IMR-90 (cell line): ENCODE measurements around the gene CCHCR1. TPM values are rescaled to one million over a fixed set of nuclear protein-coding genes. Genes with fewer than 3 reads are reported as not detected.

ENCODE experiments used
- ATAC-seq: fragments of 200-7000 bp; cut with Tn5 transposase; 2 replicates; pipeline ENCODE4 v1.9.1; 2020; ENCODE audit warnings: low read depth, mild to moderate bottlenecking, moderate library complexity
- BruUV-seq: library from RNA; stranded (reverse); fragments of 400-500 nt; replicated peaks from 2 replicates; lab custom pipeline; 2021; lab: Mats Ljungman, UMichigan
- CTCF ChIA-PET: fragments of 300-600 bp; formaldehyde crosslinking; extraction: SDS; loops from one replicate; lab custom pipeline; 2021; ENCODE audit warnings: antibody characterized with exemption; lab: Yijun Ruan, JAX
- POLR2A ChIA-PET: fragments of 300-600 bp; sonication (Branson Sonifier 250); formaldehyde crosslinking; loops from one replicate; lab custom pipeline; 2022; ENCODE audit warnings: antibody characterized with exemption; ENCODE audit not compliant: unreplicated experiment; lab: Charles Lee
- DNase-seq: peaks from one replicate; pipeline ENCODE4 v3.0.0; 2013
- H2AFZ ChIP-seq: replicated peaks from 2 replicates; pipeline ENCODE3; 2013; ENCODE audit warnings: low read length, mild to moderate bottlenecking; ENCODE audit not compliant: poor library complexity
- H2AK5ac ChIP-seq: 2 replicates; pipeline ENCODE4 v1.6.1; 2013; ENCODE audit warnings: low read depth, low read length, inconsistent platforms
- H2AK9ac ChIP-seq: replicated peaks from 2 replicates; pipeline ENCODE3; 2013; ENCODE audit warnings: mild to moderate bottlenecking, low read depth, low read length, moderate library complexity; ENCODE audit not compliant: poor library complexity
- H2BK120ac ChIP-seq: 2 replicates; pipeline ENCODE4 v1.6.1; 2013; ENCODE audit warnings: low read depth, low read length, inconsistent platforms
- H2BK15ac ChIP-seq: 3 replicates; pipeline ENCODE4 v1.6.1; 2013; ENCODE audit warnings: low read depth, low read length, inconsistent platforms
- H2BK20ac ChIP-seq: 2 replicates; pipeline ENCODE4 v1.6.1; 2013; ENCODE audit warnings: low read depth, mild to moderate bottlenecking, inconsistent platforms, low read length, moderate library complexity
- H2BK5ac ChIP-seq: 2 replicates; pipeline ENCODE4 v1.6.1; 2013; ENCODE audit warnings: mild to moderate bottlenecking, low read depth, low read length, inconsistent platforms; ENCODE audit not compliant: poor library complexity, severe bottlenecking
- H3K14ac ChIP-seq: replicated peaks from 2 replicates; pipeline ENCODE4 v1.6.1; 2013; ENCODE audit warnings: low read depth, low read length, inconsistent platforms
- H3K18ac ChIP-seq: 2 replicates; pipeline ENCODE4 v1.6.1; 2013; ENCODE audit warnings: low read depth, low read length, control low read depth
- H3K23ac ChIP-seq: 2 replicates; pipeline ENCODE4 v1.6.1; 2013; ENCODE audit warnings: low read depth, low read length, inconsistent platforms
- H3K27ac ChIP-seq: 2 replicates; pipeline ENCODE4 v1.5.1; 2013; ENCODE audit warnings: mild to moderate bottlenecking, control low read depth, low read length; ENCODE audit not compliant: insufficient read depth
- H3K27me3 ChIP-seq: 2 replicates; pipeline ENCODE4 v1.6.1; 2013; ENCODE audit warnings: low read length; ENCODE audit not compliant: control insufficient read depth, insufficient read depth
- H3K36me3 ChIP-seq: 2 replicates; pipeline ENCODE4 v1.6.1; 2013; ENCODE audit warnings: low read length, mixed read lengths; ENCODE audit not compliant: control insufficient read depth, insufficient read depth
- H3K4ac ChIP-seq: 2 replicates; pipeline ENCODE4 v1.6.1; 2013; ENCODE audit warnings: low read depth, low read length, inconsistent platforms
- H3K4me1 ChIP-seq: 2 replicates; pipeline ENCODE4 v1.6.1; 2013; ENCODE audit warnings: low read length, mixed read lengths; ENCODE audit not compliant: control insufficient read depth, insufficient read depth
- H3K4me2 ChIP-seq: 2 replicates; pipeline ENCODE4 v1.6.1; 2013; ENCODE audit warnings: low read depth, mild to moderate bottlenecking, control low read depth, low read length, moderate library complexity
- H3K4me3 ChIP-seq: 2 replicates; pipeline ENCODE4 v1.5.1; 2013; ENCODE audit warnings: low read depth, mild to moderate bottlenecking, control low read depth, low read length, moderate library complexity; ENCODE audit not compliant: insufficient read depth
- H3K56ac ChIP-seq: 2 replicates; pipeline ENCODE4 v1.6.1; 2013; ENCODE audit warnings: low read length, inconsistent platforms; ENCODE audit not compliant: insufficient read depth; ENCODE audit errors: extremely low read depth
- H3K79me1 ChIP-seq, 2 experiments: 2 replicates each; pipeline ENCODE4 v1.6.1; 2013; ENCODE audit warnings: low read length in 2 of 2, inconsistent platforms in 1 of 2, low read depth in 1 of 2
- H3K9ac ChIP-seq: 2 replicates; pipeline ENCODE4 v1.6.1; 2013; ENCODE audit warnings: low read depth, low read length, control low read depth
- H3K9me1 ChIP-seq: 2 replicates; pipeline ENCODE4 v1.6.1; 2013; ENCODE audit warnings: low read length, inconsistent platforms; ENCODE audit not compliant: insufficient read depth
- H3K9me3 ChIP-seq: 2 replicates; pipeline ENCODE4 v1.6.1; 2013; ENCODE audit warnings: low read length; ENCODE audit not compliant: control insufficient read depth, insufficient read depth
- H4K20me1 ChIP-seq: 2 replicates; pipeline ENCODE4 v1.6.1; 2013; ENCODE audit warnings: low read length, inconsistent platforms; ENCODE audit not compliant: insufficient read depth
- H4K5ac ChIP-seq: 2 replicates; pipeline ENCODE4 v1.6.1; 2013; ENCODE audit warnings: mild to moderate bottlenecking, low read depth, low read length, control low read depth
- H4K8ac ChIP-seq, 2 experiments: 2 replicates each; pipeline ENCODE4 v1.6.1; 2013; ENCODE audit warnings: low read depth in 2 of 2, low read length in 2 of 2, control low read depth in 1 of 2, inconsistent platforms in 1 of 2
- H4K91ac ChIP-seq: 2 replicates; pipeline ENCODE4 v1.6.1; 2013; ENCODE audit warnings: low read depth, low read length, inconsistent platforms; ENCODE audit not compliant: insufficient read depth
- BHLHE40 ChIP-seq: fragments of 150-350 bp; IDR thresholded peaks from 2 replicates; pipeline ENCODE4 v1.6.1; 2016; ENCODE audit warnings: mild to moderate bottlenecking, low read depth, low read length
- CEBPB ChIP-seq: IDR thresholded peaks from 2 replicates; pipeline ENCODE4 v1.6.1; 2012; ENCODE audit warnings: low read depth, low read length, improper control_type of control experiment
- CHD1 ChIP-seq: IDR thresholded peaks from 2 replicates; pipeline ENCODE4 v1.6.1; 2012; ENCODE audit warnings: low read depth, low read length, improper control_type of control experiment
- FOS ChIP-seq: fragments of 150-350 bp; IDR thresholded peaks from 2 replicates; pipeline ENCODE4 v1.6.1; 2016; ENCODE audit warnings: low read depth, low read length
- MAFK ChIP-seq: IDR thresholded peaks from 2 replicates; pipeline ENCODE4 v1.6.1; 2012; ENCODE audit warnings: low read depth, low read length, improper control_type of control experiment
- MAZ ChIP-seq: IDR thresholded peaks from 2 replicates; pipeline ENCODE4 v1.6.1; 2012; ENCODE audit warnings: low read depth, mild to moderate bottlenecking, low read length, improper control_type of control experiment, moderate library complexity, borderline replicate concordance
- MXI1 ChIP-seq: IDR thresholded peaks from 2 replicates; pipeline ENCODE4 v1.6.1; 2012; ENCODE audit warnings: low read depth, mild to moderate bottlenecking, low read length, moderate library complexity, borderline replicate concordance
- NFE2L2 ChIP-seq: fragments of 150-350 bp; IDR thresholded peaks from 2 replicates; pipeline ENCODE4 v1.6.1; 2016; ENCODE audit warnings: low read depth, mild to moderate bottlenecking, low read length
- POLR2A ChIP-seq: IDR thresholded peaks from 2 replicates; pipeline ENCODE4 v1.6.1; 2012; ENCODE audit warnings: mild to moderate bottlenecking, low read depth, low read length
- RAD21 ChIP-seq: IDR thresholded peaks from 2 replicates; pipeline ENCODE4 v1.6.1; 2012; ENCODE audit warnings: low read length, improper control_type of control experiment
- RCOR1 ChIP-seq: IDR thresholded peaks from 2 replicates; pipeline ENCODE4 v1.6.1; 2012; ENCODE audit warnings: mild to moderate bottlenecking, low read length, improper control_type of control experiment; ENCODE audit not compliant: insufficient replicate concordance
- SMC3 ChIP-seq: fragments of 150-350 bp; IDR thresholded peaks from 2 replicates; pipeline ENCODE4 v1.6.1; 2016; ENCODE audit warnings: low read depth, mild to moderate bottlenecking, antibody characterized with exemption, low read length, moderate library complexity
- USF2 ChIP-seq: fragments of 150-350 bp; IDR thresholded peaks from 2 replicates; pipeline ENCODE4 v1.6.1; 2017; ENCODE audit warnings: mild to moderate bottlenecking, antibody characterized with exemption, low read length, low read depth
- WGBS, 2 experiments: methylation state at CpG; one replicate each; pipeline versions ENCODE4 v1.1.5 to v1.1.7; 2013; ENCODE audit warnings: missing lambda C conversion rate in 2 of 2; ENCODE audit not compliant: insufficient read length in 1 of 2; ENCODE audit errors: extremely low coverage in 2 of 2; 5-methylcytosine and 5-hydroxymethylcytosine counted together
- dilution Hi-C: fragments of 300-500 bp; cut with HindIII; formaldehyde crosslinking; loops from one replicate; pipeline ENCODE4 v1.14.3; 2018; ENCODE audit warnings: low sequenced_read_pairs; ENCODE audit not compliant: unreplicated experiment
- in situ Hi-C: fragments of 300-500 bp; cut with MboI; formaldehyde crosslinking; loops from 3 replicates; pipeline ENCODE4 v1.14.3; 2019; ENCODE audit warnings: low sequenced_read_pairs, inconsistent platforms, mixed read lengths
- intact Hi-C: fragments of 100-400 bp; cut with micrococcal nuclease; formaldehyde crosslinking; loops from 2 replicates; pipeline ENCODE4 v1.10.0; 2022
- polyA plus RNA-seq, 3 experiments: library from polyadenylated mRNA; depleted of rRNA; stranded (reverse); fragments of >200 nt; gene quantifications; 2 replicates each; pipeline ENCODE4 v1.2.3, GENCODE V29; 2012; ENCODE audit warnings: low replicate concordance in 1 of 3
- total RNA-seq: library from RNA; depleted of rRNA; stranded (reverse); fragments of >200 nt; gene quantifications from 2 replicates; pipeline ENCODE4 v1.2.3, GENCODE V29; 2012

The CCHCR1 gene
- total and polyA plus RNA-seq, 2 of the 4 experiments (the other 2 are of a cell fraction): 13.1 to 22.0 TPM

GRCh38 chr6:31190488-31190887 lies 32.9 kb upstream of the CCHCR1 start:
- Histone ChIP-seq H3K9me1 (no peaks in the 10 kb centered on the region), H3K4me2 (no peak overlapping the region), H2BK5ac (no peak overlapping the region), H2AFZ (no peak overlapping the region), H3K4me1 (no peaks in the 10 kb centered on the region), H3K36me3 (no peaks in the 10 kb centered on the region), H3K27ac (no peak overlapping the region), H4K91ac (no peak overlapping the region), H2BK120ac (no peak overlapping the region), H4K5ac (no peak overlapping the region), H3K9ac (no peak overlapping the region), H3K18ac (no peak overlapping the region), H2AK9ac (no peak overlapping the region), H4K8ac (no peak overlapping the region), H3K79me1 (no peaks in the 10 kb centered on the region), H2AK5ac (no peak overlapping the region), H3K4me3 (no peak overlapping the region), H3K9me3 (no peaks in the 10 kb centered on the region), H2BK15ac (no peak overlapping the region), H3K23ac (no peak overlapping the region), H3K56ac (no peak overlapping the region), H3K14ac (no peak overlapping the region), H3K27me3 (no peaks in the 10 kb centered on the region), H3K4ac (no peak overlapping the region), H4K20me1 (no peaks in the 10 kb centered on the region), H2BK20ac (no peak overlapping the region)
- POLR2A ChIA-PET: no interaction called here
- no TSS peak for BruUV-seq
- dilution Hi-C loops (no loop called here), intact Hi-C loops (loop anchor here (10.0 kb wide), 1 partner anchor 276 kb away; the partner anchor contains the start of gene VARS2), in situ Hi-C loops (loop anchor here (5.0 kb wide), 1 partner anchor 53 kb away; the partner anchor contains the start of gene PSORS1C2)
- WGBS, 2 experiments: no CpG with 5 or more reads among the region's 4 CpGs
- ATAC-seq (no peak), DNase-seq (no peak)
- TF ChIP-seq CEBPB (no peak), MAFK (no peak), NFE2L2 (no peak), FOS (no peak), BHLHE40 (no peak), RCOR1 (no peak), SMC3 (no peak), POLR2A (no peak), RAD21 (no peak), USF2 (no peak), MXI1 (no peak), MAZ (no peak), CHD1 (no peak)
- CTCF ChIA-PET: no interaction called here
